K562 (cell line): ENCODE measurements around the gene NPFF. TPM values are rescaled to one million over a fixed set of nuclear protein-coding genes. Genes with fewer than 3 reads are reported as not detected.

ENCODE experiments used
- ATAC-seq: fragments of 200-7000 bp; cut with Tn5 transposase; 3 replicates; pipeline ENCODE4 v1.9.1; 2020; ENCODE audit warnings: moderate library complexity
- BruUV-seq: library from RNA; stranded (reverse); fragments of 400-500 nt; replicated peaks from 2 replicates; lab custom pipeline; 2021; lab: Mats Ljungman, UMichigan
- CTCF ChIA-PET: fragments of 300-600 bp; formaldehyde crosslinking; extraction: SDS; loops from one replicate; lab custom pipeline; 2021; ENCODE audit warnings: low intra/inter-chr PET ratio; lab: Yijun Ruan, JAX
- POLR2A ChIA-PET: fragments of 300-600, 350-650 bp; sonication (Branson Sonifier 250); formaldehyde crosslinking; extraction: SDS; loops from one replicate; lab custom pipeline; 2021; ENCODE audit warnings: antibody characterized with exemption, inconsistent platforms; lab: Yijun Ruan, JAX
- DNase-seq, 4 experiments: peaks; one replicate each; pipeline versions ENCODE4 v3.0.0 to v3.0.0-alpha.2; 2011 to 2018; ENCODE audit warnings: low spot score in 3 of 4, mixed read lengths in 3 of 4; ENCODE audit errors: extremely low read depth in 1 of 4
- FAIRE-seq: peaks from 2 replicates; lab custom pipeline; 2011; peaks lifted over from hg19 to GRCh38; lab: Jason Lieb, UNC
- H2AFZ ChIP-seq: 2 replicates; pipeline ENCODE4 v1.6.0; 2011; ENCODE audit warnings: low read depth, low read length, control low read depth, inconsistent platforms
- H3K27ac ChIP-seq: fragments of 200-600 bp; 3 replicates; pipeline ENCODE4 v1.8.0; 2011; ENCODE audit warnings: low read depth, mild to moderate bottlenecking, control low read depth, inconsistent platforms, low read length, moderate library complexity, mixed read lengths; ENCODE audit errors: extremely low read depth
- H3K27me3 ChIP-seq, 2 experiments: fragments of 300-600 bp in 1 of 2; 2 replicates in 1 of 2; 3 replicates in 1 of 2; pipeline versions ENCODE4 v1.6.0 to v1.8.0; 2011; ENCODE audit warnings: inconsistent platforms in 2 of 2, low read length in 2 of 2, mild to moderate bottlenecking in 1 of 2, mixed read lengths in 1 of 2, moderate library complexity in 1 of 2; ENCODE audit not compliant: control insufficient read depth in 2 of 2, insufficient read depth in 2 of 2
- H3K36me3 ChIP-seq: fragments of 300-600 bp; 3 replicates; pipeline ENCODE4 v1.8.0; 2011; ENCODE audit warnings: mild to moderate bottlenecking, low read length, inconsistent platforms; ENCODE audit not compliant: control insufficient read depth, insufficient read depth
- H3K4me1 ChIP-seq, 2 experiments: fragments of 200-600 bp in 1 of 2; replicated peaks in 1 of 2; 2 replicates in 1 of 2; 3 replicates in 1 of 2; pipeline versions ENCODE4 v1.5.1 to v1.8.0; 2011; ENCODE audit warnings: inconsistent platforms in 2 of 2, low read length in 2 of 2, mild to moderate bottlenecking in 1 of 2, mixed read lengths in 1 of 2, moderate library complexity in 1 of 2; ENCODE audit not compliant: control insufficient read depth in 2 of 2, insufficient read depth in 2 of 2
- H3K4me2 ChIP-seq: 2 replicates; pipeline ENCODE4 v1.6.1; 2011; ENCODE audit warnings: low read length, control low read depth, inconsistent platforms, mixed read lengths; ENCODE audit not compliant: insufficient read depth
- H3K4me3 ChIP-seq: fragments of 200-600 bp; sonication (generic), shearing (Covaris generic); 2 replicates; pipeline ENCODE4 v1.5.1; 2016; ENCODE audit warnings: control low read depth, inconsistent platforms
- H3K79me2 ChIP-seq: fragments of 200-600 bp; 3 replicates; pipeline ENCODE4 v1.8.0; 2011; ENCODE audit warnings: low read length, inconsistent platforms; ENCODE audit not compliant: control insufficient read depth, insufficient read depth
- H3K9ac ChIP-seq, 2 experiments: 2 replicates each; pipeline versions ENCODE4 v1.6.0 to v1.6.1; 2011; ENCODE audit warnings: low read depth in 2 of 2, low read length in 2 of 2, control low read depth in 1 of 2, inconsistent platforms in 1 of 2, mild to moderate bottlenecking in 1 of 2, mixed read lengths in 1 of 2; ENCODE audit not compliant: insufficient read depth in 1 of 2
- H3K9me1 ChIP-seq: one replicate; pipeline ENCODE4 v1.6.0; 2011; ENCODE audit warnings: inconsistent platforms, mild to moderate bottlenecking, low read length, moderate library complexity; ENCODE audit not compliant: control insufficient read depth, insufficient read depth
- H3K9me3 ChIP-seq: replicated peaks from 2 replicates; pipeline ENCODE4 v1.5.1; 2011; ENCODE audit warnings: low read depth, low read length, inconsistent platforms; ENCODE audit not compliant: control insufficient read depth, insufficient read depth
- H4K20me1 ChIP-seq: replicated peaks from 2 replicates; pipeline ENCODE4 v1.6.1; 2011; ENCODE audit warnings: low read length, inconsistent platforms, mixed read lengths; ENCODE audit not compliant: control insufficient read depth, insufficient read depth
- ARID2 ChIP-seq: fragments of 450-650 bp; IDR thresholded peaks from 2 replicates; pipeline ENCODE4 v1.6.1; 2017; ENCODE audit warnings: antibody characterized with exemption, mild to moderate bottlenecking
- ATF7 ChIP-seq: fragments of 450-650 bp; IDR thresholded peaks from 2 replicates; pipeline ENCODE4 v1.7.1; 2014; ENCODE audit warnings: mild to moderate bottlenecking, moderate library complexity
- E2F6 ChIP-seq, 2 experiments: IDR thresholded peaks; 2 replicates each; pipeline ENCODE4 v1.6.1; 2011; ENCODE audit warnings: borderline replicate concordance in 1 of 2, control low read depth in 1 of 2, low read depth in 1 of 2, low read length in 1 of 2, mild to moderate bottlenecking in 1 of 2, mixed read lengths in 1 of 2, moderate library complexity in 1 of 2; ENCODE audit not compliant: insufficient read depth in 1 of 2, insufficient read length in 1 of 2, poor library complexity in 1 of 2, severe bottlenecking in 1 of 2; ENCODE audit errors: extremely low read depth in 1 of 2
- FOXM1 ChIP-seq, 2 experiments: fragments of 450-650 bp in 1 of 2; sonication (generic) in 1 of 2; formaldehyde crosslinking in 1 of 2; IDR thresholded peaks; 2 replicates each; pipeline versions ENCODE4 v1.6.1 to v1.9.0; 2017 to 2022; ENCODE audit warnings: low read depth in 2 of 2, mild to moderate bottlenecking in 2 of 2, missing genetic modification reagents in 1 of 2, moderate library complexity in 1 of 2
- HDGF ChIP-seq: fragments of 450-650 bp; IDR thresholded peaks from 2 replicates; pipeline ENCODE4 v1.6.1; 2016
- JUN ChIP-seq, 2 experiments: sonication (generic) in 1 of 2; formaldehyde crosslinking in 1 of 2; IDR thresholded peaks; 2 replicates each; pipeline versions ENCODE4 v1.6.1 to v1.8.0; 2012 to 2022; ENCODE audit warnings: borderline replicate concordance in 2 of 2, mild to moderate bottlenecking in 2 of 2, improper control_type of control experiment in 1 of 2, low read depth in 1 of 2, low read length in 1 of 2, missing genetic modification reagents in 1 of 2
- KDM5B ChIP-seq: fragments of 200-600 bp; sonication (generic); IDR thresholded peaks from 2 replicates; pipeline ENCODE4 v1.6.1; 2012; ENCODE audit warnings: low read depth, mild to moderate bottlenecking, moderate library complexity, low read length, control low read depth, inconsistent platforms; ENCODE audit not compliant: insufficient replicate concordance
- MEF2A ChIP-seq: IDR thresholded peaks from 2 replicates; pipeline ENCODE4 v1.6.1; 2011; ENCODE audit warnings: low read depth, mild to moderate bottlenecking, low read length, moderate library complexity; ENCODE audit not compliant: control insufficient read depth
- MIER1 ChIP-seq: fragments of 450-650 bp; IDR thresholded peaks from 2 replicates; pipeline ENCODE4 v1.6.1; 2016; ENCODE audit warnings: antibody characterized with exemption, mild to moderate bottlenecking, low read depth
- NEUROD1 ChIP-seq: fragments of 150-350 bp; IDR thresholded peaks from 2 replicates; pipeline ENCODE4 v1.6.1; 2014; ENCODE audit warnings: borderline replicate concordance, low read length, low read depth; ENCODE audit not compliant: partially characterized antibody
- PHF8 ChIP-seq: fragments of 200-600 bp; sonication (generic); IDR thresholded peaks from 2 replicates; pipeline ENCODE4 v1.6.1; 2012; ENCODE audit warnings: mixed run types, mild to moderate bottlenecking, inconsistent platforms, low read length, moderate library complexity, borderline replicate concordance
- RAD51 ChIP-seq: fragments of 450-650 bp; IDR thresholded peaks from 2 replicates; pipeline ENCODE4 v1.7.1; 2016; ENCODE audit warnings: low read depth, mild to moderate bottlenecking, borderline replicate concordance
- RBBP5 ChIP-seq: fragments of 200-600 bp; sonication (generic); IDR thresholded peaks from 2 replicates; pipeline ENCODE4 v1.6.1; 2012; ENCODE audit warnings: borderline replicate concordance, mild to moderate bottlenecking, low read length, control low read depth, inconsistent platforms; ENCODE audit not compliant: insufficient read depth, poor library complexity, severe bottlenecking
- SREBF1 ChIP-seq: fragments of 150-350 bp; IDR thresholded peaks from 2 replicates; pipeline ENCODE4 v1.6.1; 2014; ENCODE audit warnings: antibody characterized with exemption, low read depth, low read length, borderline replicate concordance
- VEZF1 ChIP-seq: fragments of 200-800 bp; sonication (Bioruptor generic); IDR thresholded peaks from 2 replicates; pipeline ENCODE4 v1.6.1; 2017; ENCODE audit warnings: missing genetic modification characterization, missing compliant biosample characterization
- ZEB2 ChIP-seq: fragments of 450-650 bp; IDR thresholded peaks from 2 replicates; pipeline ENCODE4 v1.6.1; 2016
- ZSCAN32 ChIP-seq: fragments of 450-650 bp; formaldehyde crosslinking; IDR thresholded peaks from 2 replicates; pipeline ENCODE4 v1.4.0; 2020; ENCODE audit warnings: mild to moderate bottlenecking, moderate library complexity
- WGBS: fragments of 100-300 bp; shearing (Covaris generic); methylation state at CpG from one replicate; pipeline ENCODE4 v1.1.6; 2016; ENCODE audit warnings: low coverage, mixed read lengths; ENCODE audit not compliant: insufficient coverage; ENCODE audit errors: missing lambda C conversion rate; 5-methylcytosine and 5-hydroxymethylcytosine counted together
- in situ Hi-C: fragments of 300-500 bp; cut with MboI; formaldehyde crosslinking; loops from 4 replicates; pipeline ENCODE4 v1.15.0; 2018; ENCODE audit warnings: inconsistent platforms, mixed read lengths
- intact Hi-C: fragments of 100-400 bp; cut with micrococcal nuclease; formaldehyde crosslinking; loops from 2 replicates; pipeline ENCODE4 v1.14.2; 2022
- polyA plus RNA-seq, 8 experiments: library from polyadenylated mRNA; depleted of rRNA in 4 of 8; stranded (reverse) in 5 of 8; unstranded in 3 of 8; fragments of >200 nt; fragmentation: Nextera tagmentation in 2 of 8; fragmentation: Illumina TruSeq in 1 of 8; extraction: Ambion mirVana in 2 of 8; extraction: Trizol in 1 of 8; gene quantifications; 2 replicates each; pipeline versions ENCODE4 v1.2.1 to v1.2.3, GENCODE V29; 2011 to 2014; ENCODE audit warnings: inconsistent platforms in 1 of 8, missing spikeins in 1 of 8
- total RNA-seq, 7 experiments: library from RNA; depleted of rRNA in 6 of 7; stranded (reverse); fragments of >200 nt in 6 of 7; fragmentation: Illumina TruSeq in 2 of 7; extraction: Trizol in 2 of 7; gene quantifications; 2 replicates each; pipeline versions ENCODE4 v1.2.1 to v1.2.3, GENCODE V29; 2011 to 2021; ENCODE audit warnings: low replicate concordance in 1 of 7

Gene NPFF
- total and polyA plus RNA-seq, 9 of the 15 experiments (the other 6 are each of a cell fraction or from before 2014, with no cell fraction given): 0.15 to 1.2 (median 0.55) TPM; not detected in 6

GRCh38 chr12:53492830-53493609 is 14.3 kb downstream of the NPFF start:
- H3K27ac ChIP-seq: peak overlapping the region; percentile 56
- ATAC-seq (peak; percentile 93), DNase-seq (peak; percentile 91 to 96 (median 93)), FAIRE-seq (peak; percentile 81)
- peak overlapping the region; percentile 86 for H2AFZ ChIP-seq
- POLR2A ChIA-PET: interaction anchor here (0.6 to 2.4 kb wide), 13 partner anchors 9 to 788 kb away, joined by 3 to 12 read pairs (median 4); partner anchors contain the start of gene HNRNPA1
- H3K4me3 ChIP-seq: peak overlapping the region; percentile 47
- in situ Hi-C loops: no loop called here
- H3K9me1 ChIP-seq: no peaks in the 10 kb centered on the region
- H3K4me1 ChIP-seq: peaks cover 29 to 40% of the 10 kb centered on the region in 2 experiments; a peak in 4 of 5 replicates
- BruUV-seq: no TSS peak
- 2% methylated on average over 24 of the region's 52 CpGs for WGBS
- no peaks in the 10 kb centered on the region for H3K36me3 ChIP-seq
- peak overlapping the region; percentile 96 for H3K4me2 ChIP-seq
- no peaks in the 10 kb centered on the region for H3K27me3 ChIP-seq
- H4K20me1 ChIP-seq: no peaks in the 10 kb centered on the region
- intact Hi-C loops: no loop called here
- H3K9me3 ChIP-seq: no peaks in the 10 kb centered on the region
- H3K9ac ChIP-seq: peak overlapping the region; percentile 62 to 94
- CTCF ChIA-PET: interaction anchor here (0.5 kb wide), 1 partner anchor 37 kb away, joined by 3 read pairs; no protein-coding TSS in a partner anchor
- no peaks in the 10 kb centered on the region for H3K79me2 ChIP-seq
- TF ChIP-seq ATF7: peak; percentile 86
- no peak for TF ChIP-seq ZSCAN32 (CRISPR knock-in tag)
- peak; percentile 67; the same call in 1 of the 2 replicates for TF ChIP-seq PHF8
- peak; percentile 51 for TF ChIP-seq NEUROD1
- TF ChIP-seq JUN (IDR thresholded peaks at IDR 0.05; ENCODE audit: borderline replicate concordance, low read depth, low read length): peak; percentile 78
- TF ChIP-seq JUN (CRISPR knock-in tag; IDR thresholded peaks at IDR 0.05; ENCODE audit: borderline replicate concordance): peak; percentile 58; the same call in 1 of the 2 replicates
- peak; percentile 95 for TF ChIP-seq RAD51
- 0 out of 2 replicates have a peak, but pooled peaks have one; percentile 22 for TF ChIP-seq SREBF1
- TF ChIP-seq HDGF: peak; percentile 80
- peak; percentile 52; the same call in 1 of the 2 replicates for TF ChIP-seq ZEB2
- TF ChIP-seq ARID2: 0 out of 2 replicates have a peak, but pooled peaks have one; percentile 32
- peak; percentile 74 for TF ChIP-seq KDM5B
- peak; percentile 87 for TF ChIP-seq VEZF1 (CRISPR knock-in tag)
- TF ChIP-seq E2F6 (IDR thresholded peaks at IDR 0.05; ENCODE audit: borderline replicate concordance in 1 of 2, extremely low read depth in 1 of 2, insufficient read depth in 1 of 2, insufficient read length in 1 of 2, low read depth in 1 of 2, low read length in 1 of 2, poor library complexity in 1 of 2, severe bottlenecking in 1 of 2): peak; percentile 44 to 47
- peak; percentile 93 for TF ChIP-seq MEF2A
- no peak for TF ChIP-seq FOXM1 (IDR thresholded peaks at IDR 0.05; ENCODE audit: low read depth)
- TF ChIP-seq FOXM1 (CRISPR knock-in tag; IDR thresholded peaks at IDR 0.05; ENCODE audit: low read depth): no peak
- TF ChIP-seq MIER1: 0 out of 2 replicates have a peak, but pooled peaks have one; percentile 21
- TF ChIP-seq RBBP5: peak; percentile 4
